DOHH2 (cell line): ENCODE results near the gene PHACTR1.
"Not testable (repeated sequence)": the region's sequence is repeated elsewhere in the genome, so short reads cannot be mapped to it uniquely, and the experiment has no call there.

Experiments
- H3F3A ChIP-seq: fragments of 200-600 bp; sonication (generic), shearing (Covaris generic); 2 replicates; pipeline ENCODE4 v1.6.0; 2016; ENCODE audit warnings: antibody characterized with exemption, mild to moderate bottlenecking; ENCODE audit not compliant: control insufficient read depth, insufficient read depth
- H3K27ac ChIP-seq: fragments of 200-600 bp; sonication (generic); 2 replicates; pipeline ENCODE4 v1.5.1; 2014; ENCODE audit warnings: low read depth, mild to moderate bottlenecking, low read length, moderate library complexity
- H3K27me3 ChIP-seq: fragments of 200-600 bp; sonication (generic); 2 replicates; pipeline ENCODE4 v1.6.1; 2014; ENCODE audit warnings: mild to moderate bottlenecking, low read length, mixed read lengths; ENCODE audit not compliant: control insufficient read depth
- H3K36me3 ChIP-seq: fragments of 200-600 bp; sonication (generic); 2 replicates; pipeline ENCODE4 v1.6.1; 2014; ENCODE audit warnings: mild to moderate bottlenecking, low read length, moderate library complexity, mixed read lengths; ENCODE audit not compliant: control insufficient read depth
- H3K4me1 ChIP-seq: fragments of 200-600 bp; sonication (generic); 2 replicates; pipeline ENCODE4 v1.6.1; 2014; ENCODE audit warnings: mild to moderate bottlenecking, low read length, mixed read lengths; ENCODE audit not compliant: control insufficient read depth
- H3K4me2 ChIP-seq: fragments of 200-600 bp; sonication (generic); 2 replicates; pipeline ENCODE4 v1.6.0; 2014; ENCODE audit warnings: mild to moderate bottlenecking, low read length, moderate library complexity
- H3K4me3 ChIP-seq: fragments of 200-600 bp; sonication (generic); 2 replicates; pipeline ENCODE4 v1.5.1; 2014; ENCODE audit warnings: mild to moderate bottlenecking, low read length, mixed read lengths
- H3K79me2 ChIP-seq: fragments of 200-600 bp; sonication (generic); 2 replicates; pipeline ENCODE4 v1.6.1; 2014; ENCODE audit warnings: mild to moderate bottlenecking, low read length, mixed read lengths; ENCODE audit not compliant: control insufficient read depth
- H3K9me2 ChIP-seq: fragments of 200-600 bp; sonication (generic); replicated peaks from 2 replicates; pipeline ENCODE4 v1.6.1; 2014; ENCODE audit warnings: mild to moderate bottlenecking, low read length, mixed read lengths; ENCODE audit not compliant: control insufficient read depth
- H3K9me3 ChIP-seq: fragments of 200-600 bp; sonication (generic); 2 replicates; pipeline ENCODE4 v1.6.1; 2014; ENCODE audit warnings: antibody characterized with exemption, low read length, mixed read lengths; ENCODE audit not compliant: control insufficient read depth, insufficient read depth
- H4K20me1 ChIP-seq: fragments of 200-600 bp; sonication (generic); 2 replicates; pipeline ENCODE4 v1.6.0; 2014; ENCODE audit warnings: low read depth, mild to moderate bottlenecking, antibody characterized with exemption, low read length, moderate library complexity; ENCODE audit not compliant: control insufficient read depth, insufficient read depth
- CTCF ChIP-seq: fragments of 200-600 bp; sonication (generic); IDR thresholded peaks from one replicate; pipeline ENCODE4 v1.5.1; 2014; ENCODE audit warnings: antibody characterized with exemption, mild to moderate bottlenecking, low read depth, low read length; ENCODE audit not compliant: poor library complexity, severe bottlenecking
- EZH2phosphoT487 ChIP-seq: fragments of 200-600 bp; sonication (generic); IDR thresholded peaks from 2 replicates; pipeline ENCODE4 v1.6.1; 2017; ENCODE audit warnings: borderline replicate concordance, mild to moderate bottlenecking, antibody characterized with exemption, low read length, moderate library complexity, mixed read lengths

PHACTR1 gene

GRCh38 chr6:13315896-13316295 lies 599.3 kb downstream of the PHACTR1 start:
- no peaks in the 10 kb centered on the region for H3F3A ChIP-seq
- H3K9me3 ChIP-seq = no peaks in the 10 kb centered on the region
- H3K4me1 ChIP-seq = peaks cover 3% of the 10 kb centered on the region; the same call in 1 of the 2 replicates
- no peak for TF ChIP-seq EZH2phosphoT487
- no peak for TF ChIP-seq CTCF
- no peaks in the 10 kb centered on the region for H3K27me3 ChIP-seq
- no peaks in the 10 kb centered on the region for H4K20me1 ChIP-seq
- no peaks in the 10 kb centered on the region for H3K9me2 ChIP-seq
- no peak overlapping the region for H3K4me2 ChIP-seq
- no peak overlapping the region for H3K27ac ChIP-seq
- peaks cover 21% of the 10 kb centered on the region for H3K36me3 ChIP-seq
- no peaks in the 10 kb centered on the region for H3K79me2 ChIP-seq
- H3K4me3 ChIP-seq = no peak overlapping the region

DNA sequence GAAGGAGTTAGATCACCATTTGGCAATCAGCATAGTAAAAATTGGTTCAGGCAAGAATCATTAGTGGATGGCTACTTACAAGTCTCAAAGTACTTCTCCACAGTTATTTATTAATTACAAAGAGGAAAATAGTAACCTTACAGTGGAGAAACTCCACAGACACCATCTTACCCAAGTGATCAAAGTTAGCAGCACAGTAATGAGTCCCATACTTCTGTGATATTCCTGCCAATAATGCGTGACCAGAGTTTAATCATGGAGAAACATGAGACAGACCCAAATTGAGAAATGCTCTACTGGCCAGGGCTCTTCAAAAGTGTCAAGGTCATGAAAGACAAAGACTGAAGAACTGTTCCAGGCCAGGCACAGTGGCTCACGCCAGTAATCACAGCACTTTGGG lies 602.3 kb downstream of the PHACTR1 start:
- no peaks in the 10 kb centered on the region for H3K4me1 ChIP-seq
- no peaks in the 10 kb centered on the region for H3F3A ChIP-seq
- H3K36me3 ChIP-seq = peaks cover 28% of the 10 kb centered on the region
- H3K4me3 ChIP-seq = no peak overlapping the region
- no peak overlapping the region for H3K4me2 ChIP-seq
- H3K27me3 ChIP-seq = no peaks in the 10 kb centered on the region
- no peaks in the 10 kb centered on the region for H3K9me2 ChIP-seq
- H3K79me2 ChIP-seq = no peaks in the 10 kb centered on the region
- no peak overlapping the region for H3K27ac ChIP-seq
- no peaks in the 10 kb centered on the region for H3K9me3 ChIP-seq
- TF ChIP-seq EZH2phosphoT487 (no peak), CTCF (no peak)
- H4K20me1 ChIP-seq = no peaks in the 10 kb centered on the region

DNA sequence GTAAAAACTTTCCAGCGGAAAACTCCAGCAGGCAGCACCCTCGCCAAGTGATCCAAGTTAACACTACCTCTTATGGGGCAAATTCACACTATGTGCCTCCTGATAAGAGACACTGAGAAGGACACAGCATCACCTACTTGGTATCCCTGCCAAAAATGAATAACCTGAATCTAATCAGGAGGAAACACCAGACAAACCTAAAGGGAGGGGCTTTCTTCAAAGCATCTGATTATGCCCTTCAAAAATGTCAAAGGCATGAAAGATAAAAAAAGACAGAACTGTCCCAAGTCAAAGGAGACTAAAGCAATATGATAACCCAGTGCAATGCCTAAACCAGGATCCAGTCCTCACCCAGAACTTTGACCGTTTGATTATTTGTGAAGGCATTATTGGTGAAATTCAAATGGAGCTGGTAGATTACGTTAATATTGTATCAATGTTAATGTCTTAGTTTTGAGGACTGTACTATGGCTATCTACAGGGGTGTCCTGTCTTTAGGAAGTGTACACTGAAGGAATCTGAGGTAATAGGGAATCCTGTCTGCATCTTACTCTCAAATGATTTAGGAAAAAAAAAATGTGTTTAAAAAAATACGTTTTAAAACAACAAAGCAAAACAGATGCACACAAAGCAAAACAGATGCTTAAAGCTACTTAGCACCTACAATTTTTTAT lies 603.5 kb downstream of the PHACTR1 start:
- Histone ChIP-seq H3K9me2 (no peaks in the 10 kb centered on the region), H3K4me2 (no peak overlapping the region), H4K20me1 (no peaks in the 10 kb centered on the region), H3K27ac (no peak overlapping the region), H3F3A (no peaks in the 10 kb centered on the region), H3K36me3 (peaks cover 28% of the 10 kb centered on the region), H3K9me3 (no peaks in the 10 kb centered on the region), H3K4me3 (no peak overlapping the region), H3K4me1 (no peaks in the 10 kb centered on the region), H3K27me3 (no peaks in the 10 kb centered on the region), H3K79me2 (no peaks in the 10 kb centered on the region)
- no peak for TF ChIP-seq EZH2phosphoT487
- TF ChIP-seq CTCF = no peak

DNA sequence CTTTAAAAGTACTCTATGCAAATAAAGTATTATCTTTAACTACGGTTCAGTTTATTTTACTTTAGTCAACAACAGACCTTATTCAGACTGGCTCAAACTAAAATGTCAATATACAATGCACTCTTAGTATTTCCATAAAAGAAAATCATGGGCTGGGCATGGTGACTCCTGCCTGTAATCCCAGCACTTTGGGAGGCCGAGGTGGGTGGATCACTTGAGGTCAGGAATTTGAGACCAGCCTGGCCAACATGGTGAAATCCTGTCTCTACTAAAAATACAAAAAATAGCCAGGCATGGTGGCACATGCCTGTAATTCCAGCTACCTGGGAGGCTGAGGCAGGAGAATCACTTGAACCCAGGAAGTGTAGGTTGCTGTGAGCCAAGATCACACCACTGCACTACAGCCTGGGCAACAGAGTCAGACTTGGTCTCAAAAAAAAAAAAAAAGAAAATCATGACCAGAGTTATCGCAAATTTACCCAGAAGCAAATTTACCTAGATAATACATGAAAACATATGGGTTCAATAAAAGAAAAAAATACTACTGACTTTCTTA lies 609.5 kb downstream of the PHACTR1 start:
- H3K79me2 ChIP-seq, H3K27me3 ChIP-seq, H3K4me2 ChIP-seq, H4K20me1 ChIP-seq, H3K36me3 ChIP-seq, H3K4me3 ChIP-seq, H3K27ac ChIP-seq, H3K9me3 ChIP-seq, H3K9me2 ChIP-seq, H3F3A ChIP-seq: not testable (repeated sequence)
- H3K4me1 ChIP-seq = peaks cover 18% of the 10 kb centered on the region
